Femur (tissue), 1 donor: ENCODE data around the gene SDHAF3.
"Not testable (repeated sequence)": the region's sequence is repeated elsewhere in the genome, so short reads cannot be mapped to it uniquely, and the experiment has no call there.

ENCODE experiments used
- DNase-seq: peaks from one replicate; pipeline ENCODE4 v3.0.0-alpha.2; 2017

Gene SDHAF3

GRCh38 chr7:97117372-97118188, at the start of gene SDHAF3:
TSS of gene SDHAF3 (plus strand) at chr7:97117698. CDS start at chr7:97117724, 26 bp downstream.
- peak; percentile 99 for DNase-seq

- not testable (repeated sequence) for DNase-seq
Measured at GRCh38 chr7:97072025-97072424, 45.5 kb upstream of the SDHAF3 start.

- no peak for DNase-seq
Measured at GRCh38 chr7:97075928-97076327, 41.6 kb upstream of the SDHAF3 start.

- no peak for DNase-seq
Measured at GRCh38 chr7:97078023-97078969, 39.2 kb upstream of the SDHAF3 start.

GRCh38 chr7:97079300-97079699, 38.2 kb upstream of the SDHAF3 start:
- no peak for DNase-seq

GRCh38 chr7:97081521-97082300, 35.8 kb upstream of the SDHAF3 start:
- DNase-seq = no peak

GRCh38 chr7:97088364-97088763, 29.1 kb upstream of the SDHAF3 start:
- DNase-seq = no peak

GRCh38 chr7:97089771-97090170, 27.7 kb upstream of the SDHAF3 start:
- no peak for DNase-seq

GRCh38 chr7:97090761-97091353, 26.6 kb upstream of the SDHAF3 start:
- DNase-seq = no peak

GRCh38 chr7:97094284-97094930, 23.1 kb upstream of the SDHAF3 start:
- no peak for DNase-seq

- DNase-seq = no peak
Measured at GRCh38 chr7:97096037-97096436, 21.5 kb upstream of the SDHAF3 start.

- no peak for DNase-seq
Measured at GRCh38 chr7:97096661-97097060, 20.8 kb upstream of the SDHAF3 start.

GRCh38 chr7:97104719-97105238, 12.7 kb upstream of the SDHAF3 start:
- DNase-seq = peak; percentile 85

GRCh38 chr7:97107192-97107800, 10.2 kb upstream of the SDHAF3 start:
- no peak for DNase-seq

- DNase-seq = peak; percentile 33
Measured at GRCh38 chr7:97116308-97116707, 1.2 kb upstream of the SDHAF3 start.

- no peak for DNase-seq
Measured at GRCh38 chr7:97117035-97117371, 495 bp upstream of the SDHAF3 start.

- no peak for DNase-seq
Measured at GRCh38 chr7:97118306-97118917, 914 bp downstream of the SDHAF3 start.

GRCh38 chr7:97119747-97120146, 2.2 kb downstream of the SDHAF3 start:
- no peak for DNase-seq

GRCh38 chr7:97120713-97121457, 3.4 kb downstream of the SDHAF3 start:
- no peak for DNase-seq

- DNase-seq = not testable (repeated sequence)
Measured at GRCh38 chr7:97123115-97123514, 5.6 kb downstream of the SDHAF3 start.
